ENCODE results near the gene LDLRAD4.

LDLRAD4 gene

GRCh38 chr18:13422541-13423147, 204.1 kb downstream of the LDLRAD4 start:
- no peak for TF ChIP-seq CTCF (IDR thresholded peaks at IDR 0.05)
- intact Hi-C loops (cut with DNase I; ENCODE audit: low total_unique reads), result no loop called here
- Histone ChIP-seq H3K27me3 (no peaks in the 10 kb centered on the region), H3K27ac (peak overlapping the region; percentile 54 to 58), H3K36me3 (no peaks in the 10 kb centered on the region), H3K4me1 (peaks cover 0 to 64% (median 41%) of the 10 kb centered on the region in 4 donors), H3K9me3 (no peaks in the 10 kb centered on the region), H3K4me3 (no peak overlapping the region)
- peak in 1 of 2 donors; percentile 88 for DNase-seq

- H3K9me3 ChIP-seq, result no peaks in the 10 kb centered on the region
- TF ChIP-seq CTCF (IDR thresholded peaks at IDR 0.05), result no peak
Observed at GRCh38 chr18:13423352-13423751, 204.8 kb downstream of the LDLRAD4 start.

GRCh38 chr18:13424363-13424762, 205.8 kb downstream of the LDLRAD4 start:
- H3K9me3 ChIP-seq, result no peaks in the 10 kb centered on the region
- intact Hi-C loops (cut with DNase I; ENCODE audit: low total_unique reads), result no loop called here
- H3K36me3 ChIP-seq, result no peaks in the 10 kb centered on the region
- no peaks in the 10 kb centered on the region for H3K27me3 ChIP-seq
- H3K4me3 ChIP-seq, result no peak overlapping the region
- DNase-seq, result no peak
- H3K4me1 ChIP-seq, result peaks cover 0 to 54% (median 31%) of the 10 kb centered on the region in 4 donors
- TF ChIP-seq CTCF (IDR thresholded peaks at IDR 0.05), result no peak
- peak overlapping the region in 1 of 2 donors; percentile 12 for H3K27ac ChIP-seq

More at GRCh38 chr18:13423352-13423751, 204.8 kb downstream of the LDLRAD4 start:
- no peak for DNase-seq
- H3K4me1 ChIP-seq, result peaks cover 0 to 64% (median 38%) of the 10 kb centered on the region in 4 donors
- H3K27ac ChIP-seq, result peak overlapping the region; percentile 54 to 58
- no peaks in the 10 kb centered on the region for H3K27me3 ChIP-seq
- no peaks in the 10 kb centered on the region for H3K36me3 ChIP-seq
- intact Hi-C loops (cut with DNase I; ENCODE audit: low total_unique reads), result no loop called here
- no peak overlapping the region for H3K4me3 ChIP-seq

- Histone ChIP-seq H3K27ac (peak overlapping the region; percentile 35 to 43), H3K4me1 (peaks cover 0 to 53% (median 31%) of the 10 kb centered on the region in 4 donors), H3K36me3 (peaks cover 0 to 8% (median 0%) of the 10 kb centered on the region in 3 donors), H3K9me3 (no peaks in the 10 kb centered on the region), H3K27me3 (no peaks in the 10 kb centered on the region), H3K4me3 (no peak overlapping the region)
- intact Hi-C loops (cut with DNase I; ENCODE audit: low total_unique reads), result no loop called here
- no peak for DNase-seq
- no peak for TF ChIP-seq CTCF (IDR thresholded peaks at IDR 0.05)
Observed at GRCh38 chr18:13425357-13426091, 207.0 kb downstream of the LDLRAD4 start.

- TF ChIP-seq CTCF (IDR thresholded peaks at IDR 0.05), result no peak
- no peaks in the 10 kb centered on the region for H3K27me3 ChIP-seq
- no peak overlapping the region for H3K4me3 ChIP-seq
- H3K9me3 ChIP-seq, result no peaks in the 10 kb centered on the region
- peak overlapping the region; percentile 35 to 43 for H3K27ac ChIP-seq
- peaks cover 0 to 12% (median 0%) of the 10 kb centered on the region in 3 donors for H3K36me3 ChIP-seq
- intact Hi-C loops (cut with DNase I; ENCODE audit: low total_unique reads), result no loop called here
- DNase-seq, result peak; percentile 75 to 85
- peaks cover 0 to 39% (median 27%) of the 10 kb centered on the region in 4 donors for H3K4me1 ChIP-seq
Observed at GRCh38 chr18:13427354-13427753, 208.8 kb downstream of the LDLRAD4 start.

All from tibial artery (tissue), 4 donors.